GM21619 (cell line): ENCODE data around the gene FCSK.
"Not testable (repeated sequence)": the region's sequence is repeated elsewhere in the genome, so short reads cannot be mapped to it uniquely, and the experiment has no call there.

Experiments
- ATAC-seq: cut with Tn5 transposase; IDR thresholded peaks from one replicate; pipeline ENCODE4 v1.9.1; 2021; ENCODE audit not compliant: unreplicated experiment

FCSK gene

DNA sequence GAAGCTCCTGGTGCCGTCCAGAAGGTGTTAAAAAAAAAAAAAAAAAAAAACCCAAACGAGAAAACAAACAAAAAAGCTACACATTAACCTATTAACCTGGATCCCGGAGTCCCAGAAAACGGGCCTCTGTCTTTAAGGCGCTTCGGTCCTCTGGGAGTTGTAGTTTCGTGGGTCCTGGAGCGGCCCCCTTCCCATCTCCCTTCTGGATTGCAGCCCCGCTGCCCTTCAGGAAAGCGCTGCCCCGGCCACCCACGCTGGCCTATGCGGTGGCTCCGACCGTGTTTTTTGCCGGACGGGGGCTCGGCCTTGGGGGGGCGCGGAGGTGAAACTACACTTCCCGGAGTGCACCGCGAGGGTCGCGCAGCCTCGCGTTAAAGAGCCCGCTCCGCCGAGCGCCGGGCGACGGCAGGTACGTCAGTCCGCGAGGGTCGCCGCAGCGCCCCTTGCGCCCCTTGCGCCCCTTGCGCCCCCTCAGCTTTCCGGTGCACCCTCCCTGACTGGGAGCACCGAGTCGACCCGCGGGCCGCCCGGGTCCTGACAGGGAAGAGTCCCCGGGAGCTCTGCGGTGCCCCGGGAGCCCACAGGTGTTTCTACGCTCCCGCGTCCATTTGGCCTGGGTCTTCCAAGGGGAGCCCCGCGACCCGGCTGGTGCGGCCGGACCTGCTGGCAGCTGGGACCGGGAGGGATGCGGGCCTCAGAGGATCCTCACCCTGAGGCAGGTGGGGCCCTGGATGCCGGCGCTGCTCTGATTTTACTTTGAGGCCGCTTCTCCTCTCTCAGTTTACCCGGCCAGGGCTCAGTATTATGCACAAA lies at the start of gene FCSK:
Gene FCSK, plus strand, starts transcription at position 374 of the 813 bp plus-strand sequence. CDS start 8,596 bp downstream, outside the sequence.
- peak; percentile 84 for ATAC-seq

DNA sequence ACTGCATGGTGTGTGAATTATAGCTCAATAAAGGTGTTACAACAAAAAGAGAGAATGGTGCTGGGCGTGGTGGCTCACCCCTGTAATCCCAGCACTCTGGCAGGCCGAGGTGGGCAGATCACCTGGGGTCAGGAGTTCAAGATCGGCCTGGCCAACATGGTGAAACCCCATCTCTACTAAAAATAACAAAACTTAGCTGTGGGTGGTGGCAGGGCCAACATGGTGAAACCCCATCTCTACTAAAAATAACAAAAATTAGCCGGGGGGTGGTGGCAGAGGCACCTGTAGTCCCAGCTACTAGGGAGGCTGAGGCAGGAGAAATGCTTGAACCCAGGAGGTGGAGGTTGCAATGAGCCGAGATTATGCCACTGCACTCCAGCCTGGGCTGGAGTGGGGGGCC lies 48.3 kb upstream of the FCSK start:
- not testable (repeated sequence) for ATAC-seq

DNA sequence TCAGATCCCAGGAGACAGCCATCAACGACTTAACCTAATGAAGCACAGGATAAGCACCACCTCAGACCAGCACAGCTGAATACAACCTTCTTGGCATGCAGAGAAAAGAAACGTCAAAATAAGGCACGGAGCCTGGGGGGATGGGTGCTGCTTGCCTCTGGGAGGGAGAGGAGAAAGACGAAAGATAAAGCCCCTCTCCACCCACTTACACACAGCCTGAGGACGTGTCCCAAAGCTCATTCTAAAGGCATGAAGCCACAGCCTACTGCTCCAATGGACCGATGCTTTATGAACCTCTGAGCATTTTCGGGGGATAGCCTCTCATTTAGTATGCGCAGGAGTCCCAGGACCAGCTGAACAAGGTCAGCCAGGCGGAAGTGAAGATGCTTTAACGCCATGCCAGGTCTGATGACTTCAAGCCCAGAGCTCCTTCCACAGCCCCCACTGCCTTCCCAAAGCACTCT lies 46.6 kb upstream of the FCSK start:
- no peak for ATAC-seq

DNA sequence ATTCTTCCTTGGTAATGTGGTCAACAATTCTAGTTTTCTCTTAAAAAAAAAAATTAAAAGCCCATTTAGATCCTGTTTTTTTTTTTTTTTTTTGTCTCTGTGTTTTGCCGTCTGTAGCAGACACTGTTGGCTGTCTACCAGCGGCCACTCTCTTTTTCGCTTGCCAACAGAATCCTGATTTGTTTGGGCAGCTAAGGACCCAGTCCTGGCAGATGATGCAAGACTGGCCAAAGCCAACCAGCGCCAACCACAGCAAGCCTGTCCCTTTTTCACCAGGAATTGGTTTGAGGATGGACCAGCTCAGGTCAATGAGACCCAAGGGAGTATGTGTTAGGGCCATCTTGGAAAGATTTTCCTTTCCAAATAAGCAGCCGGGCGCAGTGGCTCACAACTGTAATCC lies 43.7 kb upstream of the FCSK start:
- no peak for ATAC-seq

DNA sequence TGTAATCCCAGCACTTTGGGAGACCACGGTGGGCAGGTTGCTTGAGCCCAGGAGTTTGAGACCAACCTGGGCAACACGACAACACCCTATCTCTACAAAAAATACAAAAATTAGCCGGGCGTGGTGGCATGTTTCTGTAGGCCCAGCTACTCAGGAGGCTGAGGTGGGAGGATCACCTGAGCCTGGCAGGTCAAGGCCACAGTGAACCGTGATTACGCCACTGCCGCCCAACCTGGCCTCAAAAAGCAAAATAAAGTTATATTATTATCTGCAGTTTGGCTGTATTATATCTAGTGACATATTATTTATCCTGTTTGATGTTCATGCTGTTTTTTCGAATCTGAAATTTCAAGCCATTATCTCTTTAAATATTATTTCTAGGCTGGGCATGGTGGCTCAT lies 42.0 kb upstream of the FCSK start:
- no peak for ATAC-seq

DNA sequence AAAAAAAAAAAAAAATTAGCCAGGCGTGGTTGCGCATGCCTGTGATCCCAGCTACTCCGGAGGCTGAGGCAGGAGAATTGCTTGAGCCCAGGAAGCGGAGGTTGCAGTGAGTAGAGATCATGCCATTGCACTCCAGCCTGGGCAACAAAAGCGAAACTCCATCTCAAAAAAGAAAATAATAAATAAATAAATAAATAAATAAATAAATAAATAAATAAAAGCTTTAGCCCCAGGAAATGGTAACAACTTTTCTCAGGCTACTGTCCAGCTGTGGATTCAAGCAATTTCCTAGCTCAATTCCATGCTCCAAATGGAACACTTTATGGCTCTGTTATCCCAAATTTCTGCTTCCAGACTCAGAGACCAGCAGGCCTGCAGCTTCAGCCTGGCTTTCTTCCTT lies 40.8 kb upstream of the FCSK start:
- not testable (repeated sequence) for ATAC-seq

DNA sequence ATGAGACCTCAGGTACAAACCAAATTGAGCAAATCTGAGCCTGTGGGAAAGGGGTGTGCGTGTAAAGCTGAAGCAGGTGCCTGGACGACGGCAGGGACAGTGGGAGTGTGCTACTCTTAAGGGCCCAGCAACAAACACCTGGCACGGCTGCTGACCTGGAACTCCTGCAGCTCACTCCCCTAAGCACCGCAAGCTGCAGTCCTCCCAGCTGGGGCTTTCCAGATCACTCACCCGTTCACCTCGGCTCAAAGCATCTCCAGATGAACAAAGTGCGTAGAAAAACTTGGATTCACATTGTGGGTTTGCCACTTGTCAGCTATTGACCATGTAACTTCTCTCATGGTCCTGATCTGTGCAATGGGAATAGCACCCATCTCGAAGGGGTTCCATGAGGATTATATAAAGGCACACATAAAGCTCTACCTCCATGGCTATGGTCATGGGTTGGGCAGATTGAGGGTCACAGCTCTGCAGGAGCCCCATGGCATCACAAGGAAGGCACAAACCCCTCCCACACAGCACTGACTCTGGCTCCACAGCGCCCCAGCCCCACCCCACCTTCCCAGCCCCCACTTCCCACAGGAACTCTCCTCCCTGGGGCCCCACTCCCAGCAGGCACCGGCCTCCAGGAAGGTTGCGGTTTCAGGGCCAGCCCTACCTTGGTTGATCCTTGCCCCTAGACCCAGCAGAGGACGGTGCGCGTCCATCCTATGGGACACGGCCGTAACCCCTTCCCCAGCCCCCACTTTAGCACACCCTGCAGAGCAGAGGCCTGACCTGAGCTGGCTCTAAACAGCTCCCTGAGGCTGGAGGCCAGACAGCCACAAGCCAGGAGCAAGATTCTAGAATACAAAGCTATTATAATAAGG lies 37.4 kb upstream of the FCSK start:
- ATAC-seq: peak; percentile 82

DNA sequence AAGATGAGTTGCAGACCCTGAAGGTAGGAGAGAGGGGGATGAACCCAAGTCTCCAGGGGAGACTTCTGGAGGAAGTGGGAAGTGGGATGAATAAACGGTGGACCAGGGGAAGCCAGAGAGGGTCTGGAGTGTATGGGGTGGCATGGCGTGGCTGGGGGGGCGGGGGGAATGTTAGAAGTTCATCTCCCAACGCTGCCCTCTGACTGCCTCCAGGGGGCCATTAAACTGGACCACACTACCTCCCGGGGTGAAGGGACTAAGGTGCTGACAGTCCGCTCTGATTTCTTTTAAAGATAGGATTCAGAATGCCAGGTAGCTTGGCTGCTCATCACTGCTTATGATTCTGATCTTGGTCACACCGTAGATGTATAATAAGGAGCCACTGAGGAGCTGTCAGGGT lies 36.7 kb upstream of the FCSK start:
- no peak for ATAC-seq

DNA sequence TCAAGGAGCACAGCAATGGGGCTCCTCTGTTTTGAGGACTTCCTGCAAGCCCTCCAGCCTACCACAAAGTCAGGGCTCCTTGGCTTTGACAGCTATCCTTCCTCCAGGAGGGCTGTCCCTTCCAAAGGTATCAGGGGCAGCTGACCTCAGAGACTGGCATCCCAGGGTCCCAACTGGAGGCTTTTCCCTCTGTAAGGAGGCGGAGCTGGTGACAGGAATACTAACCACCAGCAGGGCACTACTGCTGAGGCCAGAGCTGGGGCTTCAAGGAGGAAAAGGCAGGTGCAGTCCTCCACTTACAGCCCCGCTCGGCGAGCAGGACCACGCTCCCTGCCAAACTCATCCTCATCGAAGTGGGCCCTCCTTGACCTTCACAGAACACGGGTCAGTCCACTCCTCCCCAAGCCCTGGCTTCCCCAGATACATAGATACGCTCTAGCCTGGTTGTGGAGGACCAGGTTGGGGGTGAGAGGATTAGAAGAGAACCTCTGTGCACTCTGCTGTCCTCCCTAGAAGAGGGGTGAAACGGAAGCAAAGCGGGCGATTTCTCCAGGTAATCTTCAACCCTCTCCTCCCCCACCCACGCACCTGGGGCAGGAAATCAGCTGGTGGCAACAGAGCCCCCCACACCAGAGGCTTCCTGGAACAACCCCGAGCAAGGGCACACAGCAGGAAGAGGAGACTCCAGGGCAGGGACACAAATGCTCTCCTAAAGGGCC lies 36.0 kb upstream of the FCSK start:
- ATAC-seq: no peak

DNA sequence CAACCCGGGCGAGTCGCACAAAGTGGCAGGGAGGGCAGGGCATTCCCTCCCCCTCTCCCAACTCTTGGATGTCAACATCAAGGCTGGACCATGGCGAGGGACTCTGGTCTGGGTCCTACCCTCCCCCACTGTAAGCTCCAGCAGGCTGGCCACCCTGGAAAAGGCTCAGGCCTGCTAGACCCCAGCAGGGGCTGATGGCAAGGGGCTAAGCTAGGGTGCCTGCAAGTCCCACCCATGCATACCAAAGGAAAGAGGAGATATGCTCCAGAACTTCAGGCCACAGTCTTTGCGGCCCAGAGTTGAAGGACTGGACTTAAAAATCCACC lies 35.4 kb upstream of the FCSK start:
- ATAC-seq: no peak

DNA sequence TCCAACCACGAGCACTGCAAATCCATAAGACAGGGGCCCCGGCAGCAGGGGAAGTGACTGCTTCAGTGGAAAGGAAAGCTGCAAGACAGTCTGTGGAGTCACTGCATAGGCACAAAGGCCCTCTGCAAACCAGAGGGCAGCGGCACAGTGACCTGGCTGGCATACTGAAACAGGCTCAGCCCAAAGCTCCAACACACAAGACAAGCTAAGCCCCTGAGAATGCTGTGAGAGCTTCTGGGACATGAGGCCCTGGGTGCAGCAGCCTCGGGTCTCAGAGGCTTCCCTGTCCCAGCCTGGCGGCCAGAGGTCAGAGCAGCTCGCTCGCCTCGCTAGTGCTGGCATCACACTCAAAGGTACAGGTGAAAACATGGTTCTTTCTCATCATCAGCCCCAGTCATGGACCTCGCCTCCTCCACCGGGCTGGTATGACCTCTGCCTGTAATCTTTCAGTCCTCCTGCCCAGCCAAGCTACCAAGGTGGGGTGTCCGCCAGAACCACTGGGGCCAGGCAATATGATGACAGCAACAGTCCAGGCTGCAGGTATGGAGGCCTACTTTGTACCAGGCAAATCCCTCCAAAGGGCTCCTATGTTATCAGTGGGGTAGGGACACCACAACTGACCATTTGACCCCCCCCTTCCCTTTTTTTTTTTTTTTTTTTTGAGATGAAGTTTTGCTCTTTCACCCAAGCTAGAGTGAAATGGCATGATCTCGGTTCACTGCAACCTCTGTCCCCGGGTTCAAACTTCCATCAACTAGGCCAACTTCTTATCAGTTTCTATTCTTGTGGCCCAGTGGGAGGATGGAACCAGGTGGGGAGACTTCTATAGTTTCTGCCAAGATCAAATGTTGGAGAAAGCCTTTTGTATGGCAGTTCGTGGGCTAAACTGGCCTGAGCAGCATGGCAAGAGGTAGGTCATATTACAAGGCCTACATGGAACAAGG lies 34.7 kb upstream of the FCSK start:
- no peak for ATAC-seq

DNA sequence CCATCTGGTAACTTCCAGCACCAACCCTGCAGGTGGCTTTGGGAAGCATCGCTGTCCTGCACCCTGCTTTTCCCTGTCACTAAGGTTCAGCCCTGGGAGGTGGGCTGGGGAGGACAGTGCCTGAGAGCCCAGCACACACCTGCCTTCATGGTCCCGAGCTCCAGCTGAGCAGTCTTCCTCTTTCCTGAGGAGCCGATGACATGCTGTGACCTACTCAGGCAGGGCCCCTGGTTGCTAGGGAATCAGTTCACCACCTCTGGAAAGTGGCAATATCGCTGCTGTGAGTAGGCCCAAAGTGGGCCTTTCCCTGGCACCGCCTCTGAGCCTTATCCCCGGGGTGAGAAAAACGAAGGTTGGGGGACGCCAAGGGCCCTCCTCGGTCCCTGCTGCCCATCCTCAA lies 33.4 kb upstream of the FCSK start:
- no peak for ATAC-seq

DNA sequence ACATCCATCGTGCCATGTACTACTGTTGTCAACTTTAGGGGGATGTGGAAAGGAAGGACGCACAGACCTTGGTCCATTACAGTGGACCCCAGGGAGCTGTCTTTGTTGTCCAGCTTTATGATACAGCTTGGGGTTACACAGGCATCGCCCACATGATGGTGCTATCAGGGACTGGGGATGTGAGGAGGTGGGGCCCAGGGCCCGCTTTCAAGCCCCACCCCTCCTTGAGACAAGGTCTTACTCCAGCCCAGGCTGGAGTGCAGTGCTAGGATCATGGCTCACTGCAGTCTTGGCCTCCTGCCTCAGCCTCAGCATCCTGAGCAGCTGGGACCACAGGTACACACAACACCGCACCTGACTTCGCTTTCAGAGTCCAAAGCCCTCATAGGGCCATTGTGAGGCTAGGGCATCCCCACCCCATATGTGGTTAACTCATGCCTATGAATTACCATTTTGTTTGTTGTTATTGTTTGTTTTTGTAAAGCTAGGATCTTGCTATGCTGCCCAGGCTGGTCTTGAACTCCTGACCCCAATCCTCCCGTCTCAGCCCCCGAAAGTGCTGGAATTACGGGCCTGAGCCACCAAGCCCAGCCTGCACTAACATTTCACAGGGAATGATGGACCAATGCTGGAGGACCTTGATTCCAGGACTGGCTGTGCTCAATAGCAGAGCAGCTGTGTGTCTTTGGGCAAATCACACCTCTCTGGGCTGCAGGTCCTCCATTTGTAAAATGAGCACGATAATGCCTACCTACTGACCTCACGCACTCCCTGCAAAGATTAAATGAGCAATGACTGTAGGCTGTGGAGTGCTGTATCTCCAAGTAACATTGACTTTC lies 32.7 kb upstream of the FCSK start:
- ATAC-seq: no peak

DNA sequence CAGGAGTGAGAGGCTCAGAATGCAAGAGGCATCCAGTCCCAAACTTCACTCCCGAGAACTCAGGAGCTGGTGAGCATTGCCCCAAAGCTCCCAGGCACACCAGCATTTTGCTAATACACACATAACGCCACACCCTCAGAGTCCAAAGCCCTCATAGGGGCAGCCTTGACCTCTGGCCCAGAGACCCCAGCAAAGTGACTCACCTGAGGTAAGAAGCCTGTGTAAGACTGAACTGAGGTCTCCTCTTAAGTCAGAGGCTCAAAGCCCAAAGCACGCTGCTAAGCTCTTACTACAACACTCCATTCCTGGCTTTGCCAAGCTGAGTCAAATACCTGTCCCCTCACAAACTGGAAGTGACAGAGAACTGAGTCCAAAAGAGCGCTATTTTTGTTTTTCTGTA lies 31.9 kb upstream of the FCSK start:
- no peak for ATAC-seq

DNA sequence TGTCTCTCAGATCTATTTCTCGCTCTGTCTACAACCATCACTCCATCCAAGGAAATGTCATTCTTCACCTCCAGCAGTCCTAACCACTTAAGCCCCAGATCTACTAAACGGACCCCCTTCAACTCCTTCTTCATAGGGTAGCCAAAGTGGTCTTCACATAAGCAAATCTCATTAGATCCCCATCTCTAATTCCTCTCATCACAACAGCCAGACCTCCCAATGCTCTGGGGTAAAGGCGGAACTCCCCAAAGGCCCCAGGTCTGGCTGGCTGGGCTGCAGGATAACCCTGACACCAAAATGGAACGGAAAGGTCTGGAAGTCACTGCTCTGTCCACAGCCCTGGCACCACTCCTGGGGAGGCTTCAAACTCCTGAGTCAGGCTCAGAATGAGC lies 26.6 kb upstream of the FCSK start:
- ATAC-seq: no peak

DNA sequence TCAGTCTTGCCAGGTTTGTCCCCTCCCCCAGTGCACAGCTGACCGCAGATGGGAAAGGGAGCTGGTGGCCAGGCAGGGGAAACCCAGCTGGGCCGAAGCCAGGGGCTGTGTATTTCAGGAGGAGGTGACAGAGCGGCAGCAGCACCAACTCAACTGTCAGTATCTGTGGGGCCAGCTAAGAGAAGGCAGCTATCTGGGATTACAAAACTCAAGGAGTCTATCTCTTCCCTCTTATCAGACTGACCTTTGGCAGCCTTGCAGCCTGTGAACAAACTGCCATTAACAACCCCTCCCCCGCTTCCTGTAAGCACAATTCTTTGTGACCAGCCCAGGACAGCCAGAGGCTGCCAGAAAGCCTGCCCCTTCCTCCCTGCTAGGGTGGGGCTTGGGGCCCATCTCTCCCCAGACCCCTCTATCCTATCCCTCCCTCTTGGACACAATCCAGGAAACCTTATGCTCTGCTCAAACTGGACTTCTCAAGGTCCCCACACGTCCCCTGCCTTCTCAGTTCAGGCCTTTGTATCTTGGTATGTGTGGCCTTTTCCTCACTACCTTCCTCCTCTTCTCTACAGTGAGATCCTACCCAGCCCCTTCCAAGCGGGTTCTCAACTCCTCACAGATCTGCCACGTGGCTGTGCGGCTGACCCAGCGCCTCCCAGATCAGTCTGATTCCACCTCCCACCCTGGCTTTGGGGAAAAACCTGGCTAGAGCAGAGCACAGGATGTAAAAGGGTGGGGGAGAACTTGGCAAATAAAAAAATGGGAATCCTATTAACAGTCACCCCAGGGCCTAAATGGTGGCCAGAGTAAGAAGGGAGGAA lies 26.0 kb upstream of the FCSK start:
- peak; percentile 20 for ATAC-seq

DNA sequence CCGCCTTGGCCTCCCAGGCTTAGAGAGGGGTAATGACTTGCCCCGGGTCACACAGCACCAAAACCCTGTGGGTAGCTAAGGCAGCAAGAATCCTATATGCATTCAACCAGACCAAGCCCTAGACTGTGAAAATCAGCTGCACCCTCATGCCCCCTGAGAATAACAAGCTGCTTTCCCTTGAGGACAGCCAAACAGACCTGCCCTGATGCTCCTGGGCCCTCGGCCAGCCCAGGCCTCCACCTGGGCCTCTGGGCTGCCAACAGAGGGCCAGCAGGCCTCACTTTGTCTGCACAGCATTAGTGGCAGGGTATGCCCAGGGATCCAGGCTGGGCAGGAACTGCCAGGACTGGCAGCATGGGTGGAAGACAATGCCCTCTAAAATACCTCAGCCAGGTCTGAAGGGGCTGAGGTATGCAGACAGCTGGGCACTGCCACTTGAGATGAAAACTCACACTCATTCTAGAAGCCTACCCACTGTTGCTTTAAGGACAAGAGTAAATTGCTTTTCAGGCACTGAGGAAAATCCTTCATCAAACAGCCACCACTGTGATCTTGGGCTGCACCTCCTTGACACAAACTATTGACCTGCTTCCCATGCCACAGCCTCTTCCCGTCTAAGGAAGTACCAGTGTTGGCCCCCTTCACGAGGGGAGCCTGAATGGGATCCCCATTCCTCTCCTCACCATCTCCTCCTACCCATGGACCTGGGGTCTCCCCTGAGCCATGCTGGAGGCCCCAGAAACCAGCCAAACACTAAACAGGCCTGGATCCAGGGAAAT lies 24.3 kb upstream of the FCSK start:
- ATAC-seq: no peak
